ENCODE data around the gene RELN. TPM values are rescaled to one million over a fixed set of nuclear protein-coding genes. Genes with fewer than 3 reads are reported as not detected.

Gene RELN
- total and polyA plus RNA-seq, 9 of the 15 experiments (the other 6 are each of a cell fraction or from before 2014, with no cell fraction given), result 12.9 to 43.2 (median 18.1) TPM

DNA sequence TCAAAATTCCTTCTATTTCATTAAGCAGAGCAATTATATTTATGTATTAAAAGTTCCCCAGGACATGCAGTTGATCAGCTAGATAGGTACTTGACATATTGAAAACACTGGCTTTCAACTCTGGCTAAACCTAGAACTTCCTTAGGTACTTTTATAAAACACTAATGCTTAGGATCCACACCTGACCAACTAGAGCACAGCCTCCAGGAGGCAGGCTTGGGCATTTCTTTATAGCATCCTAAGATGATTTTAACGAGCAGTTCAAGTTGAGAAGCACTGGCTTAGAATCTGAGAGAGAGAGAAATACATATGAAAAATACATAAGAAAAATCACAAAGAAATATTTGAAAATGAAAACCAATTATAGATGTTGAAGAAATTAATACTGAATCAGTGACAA lies 564.3 kb downstream of the RELN start:
- intact Hi-C loops (cut with micrococcal nuclease) (no loop called here), in situ Hi-C loops (cut with MboI) (no loop called here)
- Histone ChIP-seq H3K9me1 (ENCODE audit: control insufficient read depth, insufficient read depth, low read length) (no peaks in the 10 kb centered on the region), H3K36me3 (ENCODE audit: control insufficient read depth, insufficient read depth, low read length) (no peaks in the 10 kb centered on the region), H3K9ac (ENCODE audit: insufficient read depth in 1 of 2, low read depth in 2 of 2, low read length in 2 of 2) (no peak overlapping the region), H3K27ac (ENCODE audit: extremely low read depth, low read depth, low read length) (no peak overlapping the region), H3K9me3 (replicated peaks; ENCODE audit: control insufficient read depth, insufficient read depth, low read depth, low read length) (peaks cover 3% of the 10 kb centered on the region; the same call in 1 of the 2 replicates), H2AFZ (ENCODE audit: low read depth, low read length) (peak overlapping the region; percentile 7; the same call in 1 of the 2 replicates), H3K4me3 (no peak overlapping the region), H3K4me2 (ENCODE audit: insufficient read depth, low read length) (no peak overlapping the region), H4K20me1 (replicated peaks; ENCODE audit: control insufficient read depth, insufficient read depth, low read length) (no peaks in the 10 kb centered on the region), H3K27me3 (ENCODE audit: control insufficient read depth in 2 of 2, insufficient read depth in 2 of 2, low read length in 2 of 2) (no peaks in the 10 kb centered on the region; a peak in 1 of 5 replicates), H3K79me2 (ENCODE audit: control insufficient read depth, insufficient read depth, low read length) (no peaks in the 10 kb centered on the region), H3K4me1 (replicated peaks in 1 of 2; ENCODE audit: control insufficient read depth in 2 of 2, insufficient read depth in 2 of 2, low read length in 2 of 2) (no peaks in the 10 kb centered on the region)
- DNase-seq (ENCODE audit: extremely low read depth in 1 of 4, low spot score in 3 of 4) (no peak), ATAC-seq (peak; percentile 65), FAIRE-seq (no peak)
- 0% methylated on average over 1 of the region's 1 CpG for WGBS (ENCODE audit: insufficient coverage, low coverage, missing lambda C conversion rate)
- ChIA-PET POLR2A (no interaction called here), CTCF (ENCODE audit: low intra/inter-chr PET ratio) (no interaction called here)
- no TSS peak for BruUV-seq (replicated peaks)
- TF ChIP-seq, protein P1, sequence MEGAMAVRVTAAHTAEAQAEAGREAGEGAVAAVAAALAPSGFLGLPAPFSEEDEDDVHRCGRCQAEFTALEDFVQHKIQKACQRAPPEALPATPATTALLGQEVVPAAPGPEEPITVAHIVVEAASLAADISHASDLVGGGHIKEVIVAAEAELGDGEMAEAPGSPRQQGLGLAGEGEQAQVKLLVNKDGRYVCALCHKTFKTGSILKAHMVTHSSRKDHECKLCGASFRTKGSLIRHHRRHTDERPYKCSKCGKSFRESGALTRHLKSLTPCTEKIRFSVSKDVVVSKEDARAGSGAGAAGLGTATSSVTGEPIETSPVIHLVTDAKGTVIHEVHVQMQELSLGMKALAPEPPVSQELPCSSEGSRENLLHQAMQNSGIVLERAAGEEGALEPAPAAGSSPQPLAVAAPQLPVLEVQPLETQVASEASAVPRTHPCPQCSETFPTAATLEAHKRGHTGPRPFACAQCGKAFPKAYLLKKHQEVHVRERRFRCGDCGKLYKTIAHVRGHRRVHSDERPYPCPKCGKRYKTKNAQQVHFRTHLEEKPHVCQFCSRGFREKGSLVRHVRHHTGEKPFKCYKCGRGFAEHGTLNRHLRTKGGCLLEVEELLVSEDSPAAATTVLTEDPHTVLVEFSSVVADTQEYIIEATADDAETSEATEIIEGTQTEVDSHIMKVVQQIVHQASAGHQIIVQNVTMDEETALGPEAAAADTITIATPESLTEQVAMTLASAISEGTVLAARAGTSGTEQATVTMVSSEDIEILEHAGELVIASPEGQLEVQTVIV (CRISPR knock-in tag; IDR thresholded peaks at IDR 0.05; ENCODE audit: borderline replicate concordance), result no peak
- TF ChIP-seq HNRNPH1 (optimal IDR thresholded peaks at IDR 0.05; ENCODE audit: low read depth, low read length), result no peak
- no peak for TF ChIP-seq HNRNPLL (IDR thresholded peaks at IDR 0.05; ENCODE audit: low read depth, low read length, poor library complexity, severe bottlenecking)
- TF ChIP-seq, protein P2, sequence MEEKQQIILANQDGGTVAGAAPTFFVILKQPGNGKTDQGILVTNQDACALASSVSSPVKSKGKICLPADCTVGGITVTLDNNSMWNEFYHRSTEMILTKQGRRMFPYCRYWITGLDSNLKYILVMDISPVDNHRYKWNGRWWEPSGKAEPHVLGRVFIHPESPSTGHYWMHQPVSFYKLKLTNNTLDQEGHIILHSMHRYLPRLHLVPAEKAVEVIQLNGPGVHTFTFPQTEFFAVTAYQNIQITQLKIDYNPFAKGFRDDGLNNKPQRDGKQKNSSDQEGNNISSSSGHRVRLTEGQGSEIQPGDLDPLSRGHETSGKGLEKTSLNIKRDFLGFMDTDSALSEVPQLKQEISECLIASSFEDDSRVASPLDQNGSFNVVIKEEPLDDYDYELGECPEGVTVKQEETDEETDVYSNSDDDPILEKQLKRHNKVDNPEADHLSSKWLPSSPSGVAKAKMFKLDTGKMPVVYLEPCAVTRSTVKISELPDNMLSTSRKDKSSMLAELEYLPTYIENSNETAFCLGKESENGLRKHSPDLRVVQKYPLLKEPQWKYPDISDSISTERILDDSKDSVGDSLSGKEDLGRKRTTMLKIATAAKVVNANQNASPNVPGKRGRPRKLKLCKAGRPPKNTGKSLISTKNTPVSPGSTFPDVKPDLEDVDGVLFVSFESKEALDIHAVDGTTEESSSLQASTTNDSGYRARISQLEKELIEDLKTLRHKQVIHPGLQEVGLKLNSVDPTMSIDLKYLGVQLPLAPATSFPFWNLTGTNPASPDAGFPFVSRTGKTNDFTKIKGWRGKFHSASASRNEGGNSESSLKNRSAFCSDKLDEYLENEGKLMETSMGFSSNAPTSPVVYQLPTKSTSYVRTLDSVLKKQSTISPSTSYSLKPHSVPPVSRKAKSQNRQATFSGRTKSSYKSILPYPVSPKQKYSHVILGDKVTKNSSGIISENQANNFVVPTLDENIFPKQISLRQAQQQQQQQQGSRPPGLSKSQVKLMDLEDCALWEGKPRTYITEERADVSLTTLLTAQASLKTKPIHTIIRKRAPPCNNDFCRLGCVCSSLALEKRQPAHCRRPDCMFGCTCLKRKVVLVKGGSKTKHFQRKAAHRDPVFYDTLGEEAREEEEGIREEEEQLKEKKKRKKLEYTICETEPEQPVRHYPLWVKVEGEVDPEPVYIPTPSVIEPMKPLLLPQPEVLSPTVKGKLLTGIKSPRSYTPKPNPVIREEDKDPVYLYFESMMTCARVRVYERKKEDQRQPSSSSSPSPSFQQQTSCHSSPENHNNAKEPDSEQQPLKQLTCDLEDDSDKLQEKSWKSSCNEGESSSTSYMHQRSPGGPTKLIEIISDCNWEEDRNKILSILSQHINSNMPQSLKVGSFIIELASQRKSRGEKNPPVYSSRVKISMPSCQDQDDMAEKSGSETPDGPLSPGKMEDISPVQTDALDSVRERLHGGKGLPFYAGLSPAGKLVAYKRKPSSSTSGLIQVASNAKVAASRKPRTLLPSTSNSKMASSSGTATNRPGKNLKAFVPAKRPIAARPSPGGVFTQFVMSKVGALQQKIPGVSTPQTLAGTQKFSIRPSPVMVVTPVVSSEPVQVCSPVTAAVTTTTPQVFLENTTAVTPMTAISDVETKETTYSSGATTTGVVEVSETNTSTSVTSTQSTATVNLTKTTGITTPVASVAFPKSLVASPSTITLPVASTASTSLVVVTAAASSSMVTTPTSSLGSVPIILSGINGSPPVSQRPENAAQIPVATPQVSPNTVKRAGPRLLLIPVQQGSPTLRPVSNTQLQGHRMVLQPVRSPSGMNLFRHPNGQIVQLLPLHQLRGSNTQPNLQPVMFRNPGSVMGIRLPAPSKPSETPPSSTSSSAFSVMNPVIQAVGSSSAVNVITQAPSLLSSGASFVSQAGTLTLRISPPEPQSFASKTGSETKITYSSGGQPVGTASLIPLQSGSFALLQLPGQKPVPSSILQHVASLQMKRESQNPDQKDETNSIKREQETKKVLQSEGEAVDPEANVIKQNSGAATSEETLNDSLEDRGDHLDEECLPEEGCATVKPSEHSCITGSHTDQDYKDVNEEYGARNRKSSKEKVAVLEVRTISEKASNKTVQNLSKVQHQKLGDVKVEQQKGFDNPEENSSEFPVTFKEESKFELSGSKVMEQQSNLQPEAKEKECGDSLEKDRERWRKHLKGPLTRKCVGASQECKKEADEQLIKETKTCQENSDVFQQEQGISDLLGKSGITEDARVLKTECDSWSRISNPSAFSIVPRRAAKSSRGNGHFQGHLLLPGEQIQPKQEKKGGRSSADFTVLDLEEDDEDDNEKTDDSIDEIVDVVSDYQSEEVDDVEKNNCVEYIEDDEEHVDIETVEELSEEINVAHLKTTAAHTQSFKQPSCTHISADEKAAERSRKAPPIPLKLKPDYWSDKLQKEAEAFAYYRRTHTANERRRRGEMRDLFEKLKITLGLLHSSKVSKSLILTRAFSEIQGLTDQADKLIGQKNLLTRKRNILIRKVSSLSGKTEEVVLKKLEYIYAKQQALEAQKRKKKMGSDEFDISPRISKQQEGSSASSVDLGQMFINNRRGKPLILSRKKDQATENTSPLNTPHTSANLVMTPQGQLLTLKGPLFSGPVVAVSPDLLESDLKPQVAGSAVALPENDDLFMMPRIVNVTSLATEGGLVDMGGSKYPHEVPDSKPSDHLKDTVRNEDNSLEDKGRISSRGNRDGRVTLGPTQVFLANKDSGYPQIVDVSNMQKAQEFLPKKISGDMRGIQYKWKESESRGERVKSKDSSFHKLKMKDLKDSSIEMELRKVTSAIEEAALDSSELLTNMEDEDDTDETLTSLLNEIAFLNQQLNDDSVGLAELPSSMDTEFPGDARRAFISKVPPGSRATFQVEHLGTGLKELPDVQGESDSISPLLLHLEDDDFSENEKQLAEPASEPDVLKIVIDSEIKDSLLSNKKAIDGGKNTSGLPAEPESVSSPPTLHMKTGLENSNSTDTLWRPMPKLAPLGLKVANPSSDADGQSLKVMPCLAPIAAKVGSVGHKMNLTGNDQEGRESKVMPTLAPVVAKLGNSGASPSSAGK (IDR thresholded peaks at IDR 0.05), result no peak
- TF ChIP-seq, protein P3, sequence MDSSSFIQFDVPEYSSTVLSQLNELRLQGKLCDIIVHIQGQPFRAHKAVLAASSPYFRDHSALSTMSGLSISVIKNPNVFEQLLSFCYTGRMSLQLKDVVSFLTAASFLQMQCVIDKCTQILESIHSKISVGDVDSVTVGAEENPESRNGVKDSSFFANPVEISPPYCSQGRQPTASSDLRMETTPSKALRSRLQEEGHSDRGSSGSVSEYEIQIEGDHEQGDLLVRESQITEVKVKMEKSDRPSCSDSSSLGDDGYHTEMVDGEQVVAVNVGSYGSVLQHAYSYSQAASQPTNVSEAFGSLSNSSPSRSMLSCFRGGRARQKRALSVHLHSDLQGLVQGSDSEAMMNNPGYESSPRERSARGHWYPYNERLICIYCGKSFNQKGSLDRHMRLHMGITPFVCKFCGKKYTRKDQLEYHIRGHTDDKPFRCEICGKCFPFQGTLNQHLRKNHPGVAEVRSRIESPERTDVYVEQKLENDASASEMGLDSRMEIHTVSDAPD (CRISPR knock-in tag; IDR thresholded peaks at IDR 0.05), result no peak
